Panc1 (cell line): Measurements from ENCODE around the gene AGAP4.
"Not testable (repeated sequence)": the region's sequence is repeated elsewhere in the genome, so short reads cannot be mapped to it uniquely, and the experiment has no call there.

Experiments
- POLR2AphosphoS5 ChIP-seq: IDR thresholded peaks from 2 replicates; pipeline ENCODE4 v1.6.1; 2012; ENCODE audit warnings: mild to moderate bottlenecking, low read depth, low read length, moderate library complexity
- TF ChIP-seq, protein P1 (sequence below): fragments of 450-650 bp; IDR thresholded peaks from 2 replicates; pipeline ENCODE4 v1.5.1; 2017; ENCODE audit warnings: mild to moderate bottlenecking

DNA sequence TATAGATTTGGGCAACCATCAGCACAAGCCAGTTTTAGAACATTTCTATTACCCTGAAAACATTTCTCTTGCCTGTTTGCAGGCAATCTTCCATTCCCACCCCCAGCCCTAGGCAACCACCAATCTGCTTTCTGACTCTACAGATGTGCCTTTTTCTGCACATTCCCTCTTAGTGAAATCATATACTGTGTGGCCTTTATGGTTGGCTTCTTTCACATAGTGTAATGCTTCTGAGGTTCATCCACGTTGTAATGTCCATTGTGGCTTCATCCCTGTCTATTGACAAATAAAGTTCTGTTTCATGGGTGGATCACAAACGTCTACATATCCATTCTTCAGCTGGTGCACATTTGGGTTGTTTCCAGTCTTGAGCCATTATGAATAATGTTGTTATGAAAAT, 42.3 kb downstream of the AGAP4 start:
- TF ChIP-seq, protein P1, sequence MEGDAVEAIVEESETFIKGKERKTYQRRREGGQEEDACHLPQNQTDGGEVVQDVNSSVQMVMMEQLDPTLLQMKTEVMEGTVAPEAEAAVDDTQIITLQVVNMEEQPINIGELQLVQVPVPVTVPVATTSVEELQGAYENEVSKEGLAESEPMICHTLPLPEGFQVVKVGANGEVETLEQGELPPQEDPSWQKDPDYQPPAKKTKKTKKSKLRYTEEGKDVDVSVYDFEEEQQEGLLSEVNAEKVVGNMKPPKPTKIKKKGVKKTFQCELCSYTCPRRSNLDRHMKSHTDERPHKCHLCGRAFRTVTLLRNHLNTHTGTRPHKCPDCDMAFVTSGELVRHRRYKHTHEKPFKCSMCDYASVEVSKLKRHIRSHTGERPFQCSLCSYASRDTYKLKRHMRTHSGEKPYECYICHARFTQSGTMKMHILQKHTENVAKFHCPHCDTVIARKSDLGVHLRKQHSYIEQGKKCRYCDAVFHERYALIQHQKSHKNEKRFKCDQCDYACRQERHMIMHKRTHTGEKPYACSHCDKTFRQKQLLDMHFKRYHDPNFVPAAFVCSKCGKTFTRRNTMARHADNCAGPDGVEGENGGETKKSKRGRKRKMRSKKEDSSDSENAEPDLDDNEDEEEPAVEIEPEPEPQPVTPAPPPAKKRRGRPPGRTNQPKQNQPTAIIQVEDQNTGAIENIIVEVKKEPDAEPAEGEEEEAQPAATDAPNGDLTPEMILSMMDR, result not testable (repeated sequence)
- TF ChIP-seq POLR2AphosphoS5, result not testable (repeated sequence)
